NCI-H2171 (cell line): Measurements from ENCODE around the gene LIMS1.

ENCODE experiments used
- DNase-seq: peaks from one replicate; lab custom pipeline; 2025; lab: John Stamatoyannopoulos, UW

The LIMS1 gene

DNA sequence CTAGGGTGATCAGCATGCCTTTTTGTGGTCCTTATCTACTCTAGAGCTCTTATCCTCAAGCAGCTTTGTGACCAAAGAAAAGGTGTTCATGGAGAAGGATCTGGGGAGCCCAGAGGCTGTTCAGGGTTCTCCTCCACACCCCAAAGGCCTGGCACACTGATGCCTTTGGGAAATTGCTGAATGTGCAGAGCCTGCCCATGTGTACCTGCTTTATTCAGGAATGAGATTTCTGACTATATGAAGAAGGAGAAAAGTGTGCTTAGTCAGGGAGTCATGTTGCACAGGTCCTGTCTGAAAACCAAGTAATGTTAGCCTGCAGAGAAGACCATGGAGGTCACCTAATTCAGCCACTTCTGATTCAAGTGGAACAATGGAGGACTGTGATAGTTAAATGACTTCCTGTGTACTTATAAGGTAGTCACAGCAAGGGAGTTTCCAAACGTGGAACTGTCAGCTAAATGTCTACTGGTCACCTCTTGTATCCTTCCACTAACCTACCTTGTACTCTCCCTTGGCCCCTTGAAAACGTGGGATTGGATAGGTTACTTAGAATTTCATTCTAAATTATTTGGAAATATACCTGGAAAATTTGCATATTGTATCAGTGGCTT lies 81.3 kb downstream of the LIMS1 start:
- no peak for DNase-seq

DNA sequence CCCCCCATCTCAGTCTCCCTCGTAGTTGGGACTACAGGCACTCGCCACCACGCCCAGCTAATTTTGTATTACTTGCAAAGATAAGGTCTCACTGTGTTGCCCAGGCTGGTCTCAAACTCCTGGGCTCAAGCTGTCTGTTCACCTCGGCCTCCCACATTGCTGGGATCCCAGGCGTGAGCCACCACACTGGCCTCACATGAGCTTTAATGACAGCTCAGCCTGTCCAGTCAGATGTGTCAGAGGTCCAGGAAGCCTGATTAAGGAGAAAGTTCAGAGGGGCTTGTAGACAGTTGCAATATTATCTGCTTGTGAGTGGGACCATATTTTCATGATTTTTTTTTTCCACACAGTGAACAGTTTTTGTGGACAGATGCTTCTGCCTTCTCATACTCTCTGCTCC lies 82.0 kb downstream of the LIMS1 start:
- no peak for DNase-seq

DNA sequence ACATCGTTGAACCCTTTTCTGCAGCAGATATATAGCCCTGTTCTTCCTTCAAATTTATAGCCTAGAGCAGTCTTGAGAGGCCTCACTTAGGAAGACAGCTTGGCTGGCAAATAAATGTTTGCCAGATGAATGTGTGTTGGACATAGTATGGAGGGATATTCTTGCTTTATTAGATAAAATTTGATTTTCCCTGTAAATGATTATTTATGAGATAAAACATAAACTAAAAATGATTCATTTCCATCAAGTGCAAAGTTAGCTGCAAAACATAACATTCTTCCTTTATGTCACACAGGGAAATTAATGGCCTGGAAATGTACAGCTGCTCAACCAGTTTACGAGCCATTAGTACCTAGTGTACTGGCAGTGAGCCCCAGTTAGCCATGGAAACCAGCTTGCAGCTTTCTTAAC lies 82.5 kb downstream of the LIMS1 start:
- DNase-seq, result peak; percentile 43

DNA sequence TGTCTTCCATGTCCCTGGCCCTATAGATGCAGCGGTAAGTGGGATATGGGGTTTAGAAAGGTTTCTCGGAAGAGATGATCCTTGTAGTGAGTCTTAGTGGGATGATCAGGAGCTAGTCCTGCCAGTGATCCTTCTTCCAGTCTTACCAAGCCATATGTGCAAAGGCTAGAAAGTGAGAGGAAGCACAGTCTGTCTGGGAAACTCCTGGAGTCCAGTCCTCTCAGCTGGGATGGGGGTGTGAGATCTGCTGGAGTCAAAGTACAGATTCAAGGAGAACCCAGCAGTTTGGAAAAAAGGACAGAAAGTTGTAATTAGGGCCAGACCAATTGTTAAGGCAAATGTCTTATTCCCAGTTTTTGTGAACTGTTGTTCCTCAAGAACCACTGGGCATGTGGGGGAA lies 83.3 kb downstream of the LIMS1 start:
- DNase-seq, result peak; percentile 18

DNA sequence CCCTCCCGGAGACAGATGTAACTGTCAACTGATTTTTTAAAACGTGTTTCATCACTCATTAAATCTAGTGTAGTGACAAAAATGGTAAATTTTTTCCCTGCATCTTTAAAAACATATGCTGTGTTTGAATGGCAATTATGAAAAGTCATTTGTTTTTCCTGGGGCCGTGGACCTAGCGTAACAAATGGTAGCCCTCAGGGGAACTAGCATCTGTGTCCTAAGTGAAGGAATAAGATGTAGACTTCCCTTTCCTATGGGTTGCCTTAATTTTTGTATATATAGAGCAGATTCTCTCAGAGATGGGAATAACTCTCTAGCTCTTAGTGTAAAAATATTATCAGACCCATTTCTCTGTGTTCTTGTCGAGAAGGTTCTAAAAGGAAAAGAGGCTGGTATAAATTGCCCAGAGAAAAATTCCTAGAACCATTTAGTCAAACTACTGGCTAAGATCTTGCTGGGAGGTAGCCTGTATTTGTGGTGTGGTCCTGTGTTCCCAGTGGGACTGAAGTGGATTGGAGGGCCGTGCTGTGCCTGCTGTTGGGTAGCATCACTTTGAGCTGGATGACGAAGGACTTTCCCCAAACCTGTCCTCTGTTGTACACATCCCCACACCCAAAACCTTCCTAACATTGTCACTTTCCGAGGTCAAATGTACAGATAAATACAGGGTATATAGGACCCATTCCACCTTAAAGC lies 85.8 kb downstream of the LIMS1 start:
- peak; percentile 16 for DNase-seq

DNA sequence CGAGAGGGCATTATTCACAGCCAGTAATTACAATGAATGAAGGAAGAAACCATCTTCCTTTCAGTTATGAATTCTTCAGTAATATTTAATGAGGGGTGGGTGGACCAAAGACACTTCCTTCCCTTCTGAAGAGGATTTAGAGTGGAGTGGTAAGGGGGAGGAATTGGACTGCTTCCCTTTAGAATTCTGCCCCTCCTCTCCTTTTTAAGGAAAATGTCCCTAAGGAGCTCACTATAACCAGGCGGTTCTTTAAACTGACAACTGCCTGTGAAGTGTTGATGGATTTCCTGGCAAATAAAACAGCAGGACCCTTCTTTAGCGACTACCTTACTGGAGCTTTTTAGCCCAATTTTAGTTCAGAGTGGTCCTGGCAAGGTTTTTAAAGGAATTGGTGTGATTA lies 86.4 kb downstream of the LIMS1 start:
- DNase-seq, result no peak

DNA sequence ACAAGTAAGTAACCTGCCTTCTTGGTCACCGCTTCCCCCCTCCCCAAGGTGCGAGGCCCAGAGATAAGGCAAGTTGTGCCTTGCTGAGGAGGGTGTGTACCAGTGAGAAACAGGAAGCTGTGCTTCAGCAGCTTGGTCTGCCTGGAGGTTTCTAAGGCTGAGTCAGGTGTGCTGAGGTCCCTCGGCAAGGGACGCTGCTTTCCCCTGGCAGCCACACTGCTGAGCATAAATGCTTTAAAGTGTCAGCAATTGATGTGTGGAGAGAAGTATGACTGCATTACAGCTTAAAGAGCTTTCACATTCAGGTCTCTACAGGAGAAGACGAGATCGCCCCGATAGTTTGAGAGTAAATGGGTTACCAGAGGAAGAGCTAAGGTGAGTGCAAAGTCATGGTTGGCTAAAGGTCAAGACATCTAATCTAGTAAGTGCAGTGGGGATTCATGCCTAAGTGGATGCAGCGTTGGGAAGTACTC lies 86.9 kb downstream of the LIMS1 start:
- DNase-seq, result no peak

DNA sequence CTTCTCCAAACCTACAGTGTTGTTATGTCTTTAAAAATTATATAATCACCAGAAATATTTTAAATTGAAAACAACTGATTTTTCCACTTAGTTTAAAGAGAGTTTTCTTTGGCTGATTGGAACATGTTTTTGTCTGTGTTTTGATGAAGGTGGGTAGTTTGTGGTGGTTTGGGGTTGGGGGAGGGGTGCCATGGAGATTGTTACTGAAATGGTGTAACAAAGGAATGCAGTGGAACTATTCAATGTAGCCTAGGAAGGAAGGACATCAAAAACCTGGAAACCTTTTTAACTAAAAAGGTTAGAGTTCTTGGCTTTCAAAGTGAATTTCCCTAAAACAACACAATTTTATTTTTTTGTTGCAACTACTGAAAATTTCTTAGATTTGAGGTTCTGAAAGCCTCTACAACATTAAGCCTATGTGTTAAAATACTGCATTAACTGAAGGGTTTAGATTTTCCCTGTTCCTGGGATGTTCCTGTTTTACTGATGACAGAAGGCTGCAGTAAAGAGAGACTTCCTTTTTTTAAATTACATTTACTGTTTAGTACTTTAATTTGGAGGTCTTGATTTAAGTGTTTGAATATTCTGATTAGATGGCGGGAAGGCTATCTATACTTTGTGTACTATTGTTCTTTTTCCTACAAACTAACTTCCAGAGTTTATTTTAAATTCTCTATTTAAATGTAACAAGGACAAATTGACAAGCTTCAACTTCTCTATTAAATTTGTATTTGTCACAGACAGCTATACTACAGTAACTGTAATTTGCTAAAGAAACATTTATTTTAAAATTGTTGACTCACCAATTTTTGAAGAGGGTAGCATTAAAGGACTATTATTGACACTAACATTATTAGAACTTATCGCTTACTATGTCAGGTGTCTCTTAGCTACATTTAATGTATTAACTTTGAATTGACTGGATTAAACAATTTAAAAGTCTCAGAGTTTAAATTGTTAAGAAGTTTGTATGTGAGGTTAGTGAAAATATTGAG lies 87.7 kb downstream of the LIMS1 start:
- DNase-seq, result no peak

DNA sequence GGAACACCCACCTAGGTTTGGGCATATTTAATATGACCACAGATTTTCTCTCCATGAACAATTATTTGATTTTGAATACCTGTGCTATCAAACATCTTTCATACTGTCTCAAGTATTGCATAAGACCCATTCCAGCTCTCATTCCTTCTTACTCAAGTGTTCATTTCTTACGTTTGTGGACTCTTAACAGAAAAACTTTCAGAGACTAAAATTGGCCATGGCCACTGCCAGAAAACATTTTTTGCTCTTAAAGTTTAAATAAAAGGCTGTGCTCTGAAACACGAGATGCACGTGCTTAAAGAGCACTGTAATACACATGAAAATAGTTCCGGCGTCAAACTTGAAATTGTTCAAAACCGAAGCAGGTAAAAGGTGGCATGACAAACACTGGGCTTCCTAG lies 89.3 kb downstream of the LIMS1 start:
- DNase-seq, result no peak

DNA sequence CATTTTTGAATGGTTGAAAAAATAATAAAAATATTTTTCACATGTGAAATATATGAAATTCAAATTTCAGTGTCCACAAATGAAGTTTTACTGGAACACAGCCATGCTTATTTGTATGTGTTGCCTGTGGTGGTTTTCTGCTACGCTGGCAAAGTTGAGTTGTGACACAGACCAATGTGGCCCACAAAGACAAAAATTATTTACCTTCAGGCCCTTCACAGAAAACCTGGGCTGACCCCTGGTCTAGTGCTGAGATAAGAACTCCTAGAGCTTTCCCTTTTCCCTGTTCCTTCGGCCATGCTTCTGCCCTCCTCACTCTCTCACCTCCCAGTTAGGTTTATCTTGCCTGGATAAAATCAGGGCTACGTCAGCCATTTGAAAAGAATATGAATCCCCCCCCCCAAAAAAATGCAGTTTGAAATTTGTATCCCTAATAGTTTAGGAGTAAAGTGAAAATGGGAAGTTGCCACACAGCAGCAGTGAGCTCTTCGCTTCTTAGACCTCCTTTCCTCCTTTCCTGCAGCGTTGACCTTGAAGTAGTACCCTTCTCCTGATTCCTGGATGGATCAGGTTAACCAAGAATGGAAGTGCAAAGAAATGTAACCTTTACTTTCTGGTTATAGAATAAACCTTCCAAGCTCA lies 91.0 kb downstream of the LIMS1 start:
- no peak for DNase-seq

DNA sequence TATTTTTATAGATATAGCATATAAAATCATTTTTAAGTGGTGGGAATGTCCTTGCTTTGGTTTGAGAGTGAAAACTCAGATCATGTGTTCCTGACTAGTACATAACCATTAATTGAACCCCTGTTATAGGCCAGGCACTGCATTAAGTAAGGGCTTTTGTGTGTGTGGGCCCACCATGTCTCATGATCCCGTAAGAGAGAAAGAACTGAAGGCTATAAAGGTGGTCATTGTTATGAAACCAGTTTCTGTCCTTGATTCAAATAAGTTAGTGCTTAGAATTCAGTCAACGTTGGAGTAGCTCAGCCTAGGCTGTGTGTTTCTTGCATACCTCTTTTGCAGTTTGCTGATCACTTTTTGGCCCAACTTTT lies 91.5 kb downstream of the LIMS1 start:
- DNase-seq, result no peak

DNA sequence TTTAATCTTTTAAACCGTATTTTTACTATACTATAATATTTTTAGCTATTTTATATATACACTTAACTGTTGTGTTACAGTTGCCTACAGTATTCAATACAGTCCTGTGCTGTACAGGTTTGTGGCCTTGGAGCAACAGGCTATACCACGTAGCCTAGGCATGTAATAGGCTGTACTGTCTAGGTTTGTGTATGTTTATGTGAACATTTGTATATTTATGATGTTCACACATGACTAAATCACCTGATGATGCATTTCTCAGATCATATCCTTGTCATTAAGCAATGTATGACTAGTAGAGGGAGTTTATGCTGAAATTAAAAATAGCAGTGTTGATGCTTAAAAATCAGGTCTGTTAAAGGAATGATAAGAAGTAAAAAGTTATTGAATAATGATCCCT lies 92.7 kb downstream of the LIMS1 start:
- DNase-seq, result no peak

DNA sequence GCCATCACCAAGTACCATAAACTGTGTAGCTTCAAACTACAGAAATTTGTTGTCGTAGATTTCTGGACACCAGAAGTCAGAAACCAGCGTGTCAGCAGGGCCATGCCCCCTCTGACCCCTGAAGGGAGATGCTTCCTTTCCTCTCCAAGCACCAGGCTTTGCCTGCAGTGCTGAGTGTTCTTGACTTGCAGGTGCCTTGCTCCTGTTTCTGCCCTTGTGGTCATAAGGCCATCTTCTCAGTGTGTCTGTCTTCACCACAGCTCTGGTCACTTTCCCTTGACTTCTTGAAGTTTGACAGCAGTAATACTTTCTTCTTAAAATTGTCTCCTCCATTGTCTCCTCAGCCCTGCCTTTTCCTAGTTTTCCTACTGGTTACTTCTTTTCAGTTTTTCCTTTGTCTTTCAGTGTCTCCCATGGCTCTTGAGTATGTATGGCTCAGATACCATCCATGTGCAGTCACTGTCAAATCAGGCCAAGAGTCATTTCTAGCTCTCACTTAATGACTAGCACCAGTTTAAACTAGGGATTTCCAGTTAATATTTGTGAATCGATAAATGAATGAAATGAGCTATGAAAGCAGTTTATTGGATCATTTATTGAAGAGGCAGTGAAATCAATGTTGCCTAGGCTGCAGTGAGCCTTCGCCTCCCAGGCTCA lies 93.8 kb downstream of the LIMS1 start:
- no peak for DNase-seq

DNA sequence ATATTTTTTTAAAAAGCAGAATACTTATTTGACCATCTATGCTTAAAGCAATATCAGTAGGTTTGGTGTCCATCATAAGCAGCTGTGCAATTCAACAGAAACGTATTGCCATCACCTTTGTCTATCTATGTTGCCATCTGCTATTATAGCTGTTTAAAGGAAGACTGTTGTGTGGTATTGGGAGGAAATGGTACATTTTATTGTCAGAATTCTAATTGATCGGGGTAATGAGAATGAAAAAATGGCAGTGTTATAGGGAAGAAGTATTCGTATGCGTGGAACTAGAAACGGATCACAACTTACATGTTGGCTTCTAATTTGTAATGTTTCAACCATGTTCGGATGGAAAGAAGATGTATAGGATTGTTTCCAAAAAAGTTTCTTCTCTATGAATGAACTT lies 94.7 kb downstream of the LIMS1 start:
- no peak for DNase-seq

DNA sequence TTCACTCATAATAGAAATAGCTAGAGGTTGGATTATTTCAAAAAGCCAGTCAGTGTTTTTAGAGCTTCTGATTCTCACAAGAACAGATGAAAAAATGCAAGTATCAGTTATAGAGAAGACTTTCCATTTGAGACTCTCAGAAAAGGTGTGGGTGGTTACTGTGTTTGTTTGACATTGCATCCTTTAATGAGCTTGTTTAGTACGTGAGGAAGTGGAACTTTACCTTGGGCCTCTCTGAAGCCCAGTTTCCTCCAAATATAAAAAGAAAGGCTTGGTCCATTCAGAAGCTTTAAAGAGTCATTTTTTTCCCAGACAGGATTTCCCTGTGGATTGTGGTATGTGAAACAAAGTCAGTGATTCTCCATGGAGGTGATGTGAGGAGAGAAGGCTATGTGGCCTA lies 95.1 kb downstream of the LIMS1 start:
- DNase-seq, result no peak

DNA sequence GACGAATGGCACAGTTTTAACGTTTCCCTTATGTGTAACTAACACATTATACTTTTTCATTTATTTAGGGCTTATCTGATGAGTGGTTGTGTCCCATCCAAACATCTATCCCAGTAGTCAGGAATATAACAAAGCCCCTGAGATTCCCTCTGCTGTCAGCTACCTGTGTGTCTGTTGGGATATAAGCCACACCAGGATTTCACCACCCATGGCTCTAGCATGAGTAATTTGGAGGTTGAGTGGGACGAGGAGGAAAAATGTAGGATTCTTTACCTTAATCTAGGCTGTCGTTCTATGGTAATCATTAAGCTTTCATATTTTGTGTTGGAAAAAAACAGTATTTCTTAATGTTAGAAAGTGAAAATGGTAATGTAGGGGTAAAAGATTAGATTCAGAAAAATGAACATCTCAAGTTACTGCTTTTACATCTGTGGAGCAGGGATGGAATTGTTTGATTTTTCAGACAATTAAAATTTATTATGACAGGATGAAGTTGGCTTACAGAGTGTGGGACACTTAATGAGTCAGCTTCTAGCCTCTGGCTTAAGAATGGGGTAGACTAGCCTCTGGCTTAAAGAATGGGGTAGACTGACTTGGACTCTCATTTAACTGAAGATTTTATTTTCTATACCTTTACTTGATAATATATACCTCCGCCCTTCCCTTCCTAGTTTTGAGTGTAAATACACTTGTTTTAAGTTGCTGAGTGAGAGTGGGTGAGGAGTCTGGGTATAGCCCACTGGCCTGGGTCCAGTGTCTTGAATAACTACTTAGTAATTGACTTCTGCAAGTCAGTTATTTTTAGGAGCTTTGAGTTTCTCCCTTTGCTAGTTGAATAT lies 96.5 kb downstream of the LIMS1 start:
- no peak for DNase-seq

DNA sequence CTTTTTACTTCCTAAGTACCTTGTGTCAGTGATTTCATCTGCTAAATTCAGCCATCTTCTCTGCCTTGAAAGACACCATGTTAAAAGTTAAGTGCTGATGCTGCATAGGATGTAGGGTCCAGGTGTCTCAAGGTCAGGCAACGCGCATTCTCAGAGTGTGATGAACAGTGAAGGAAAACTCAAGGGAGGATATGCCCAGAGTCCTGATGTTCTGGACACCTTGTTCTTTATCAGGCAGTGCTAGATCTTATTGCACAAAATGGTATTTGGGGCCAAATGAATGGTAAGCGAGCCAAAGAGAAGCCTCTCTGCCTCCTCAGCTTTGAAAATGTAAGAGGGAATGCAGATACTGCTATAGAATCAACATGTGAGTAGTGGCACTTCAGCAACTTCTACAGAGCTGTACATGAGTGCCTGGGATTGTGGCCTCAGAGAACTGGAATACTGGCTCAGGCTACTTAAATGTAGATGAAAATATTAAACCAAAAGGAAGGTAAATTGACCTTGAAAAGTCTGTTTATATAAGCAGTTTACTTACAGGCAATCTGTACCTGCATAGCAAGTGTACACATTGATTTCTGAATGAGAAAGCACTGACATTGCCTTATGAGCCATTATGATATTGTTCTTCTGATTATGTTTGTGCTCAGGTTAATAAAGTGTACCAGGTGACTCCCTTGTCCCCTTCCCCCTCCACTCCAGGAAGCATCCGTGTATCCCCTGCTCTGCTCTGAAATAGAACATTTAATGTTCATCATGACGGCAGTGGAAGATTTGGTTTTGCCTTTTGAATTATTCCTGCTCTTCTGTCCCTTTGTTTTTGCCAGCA lies 98.3 kb downstream of the LIMS1 start:
- DNase-seq, result no peak

DNA sequence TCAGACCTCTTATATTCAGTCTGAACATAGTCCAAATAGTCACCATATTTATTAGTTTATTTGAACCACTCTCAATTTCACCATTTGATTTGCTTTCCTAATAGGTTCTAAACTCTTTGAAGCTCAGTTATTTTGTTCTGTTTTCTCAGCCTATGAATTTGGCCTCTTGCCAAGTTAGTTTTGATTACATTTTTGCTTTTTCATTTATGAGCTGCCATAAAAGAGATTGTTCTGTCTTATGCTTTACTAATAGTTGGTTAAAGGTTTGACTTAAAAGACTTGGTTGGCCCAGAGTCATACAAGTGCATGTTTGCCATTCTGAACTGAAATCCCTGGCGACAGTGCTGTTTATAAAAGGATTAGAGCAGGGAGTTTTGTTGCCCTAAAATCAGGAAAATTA lies 99.1 kb downstream of the LIMS1 start:
- DNase-seq, result no peak

DNA sequence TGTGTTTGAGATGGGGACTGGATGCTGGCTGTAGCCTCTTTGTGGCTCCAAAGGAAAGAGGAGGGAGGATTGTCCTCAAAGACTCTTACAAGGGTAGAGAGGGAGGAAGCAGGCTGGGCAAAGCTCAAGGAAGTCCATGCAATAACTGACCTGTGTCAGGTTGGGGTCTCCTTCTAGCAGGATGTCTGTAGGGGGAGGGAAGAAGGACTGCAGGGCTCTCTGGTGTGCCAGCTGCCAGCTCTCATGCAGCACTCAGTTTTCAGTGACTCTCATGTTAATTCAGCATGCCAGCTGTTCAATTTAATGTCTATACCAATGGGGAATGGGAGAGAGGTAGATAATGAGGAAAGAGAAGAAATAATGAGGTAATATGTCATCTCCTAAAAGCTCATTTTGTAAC lies 99.7 kb downstream of the LIMS1 start:
- peak; percentile 78 for DNase-seq

DNA sequence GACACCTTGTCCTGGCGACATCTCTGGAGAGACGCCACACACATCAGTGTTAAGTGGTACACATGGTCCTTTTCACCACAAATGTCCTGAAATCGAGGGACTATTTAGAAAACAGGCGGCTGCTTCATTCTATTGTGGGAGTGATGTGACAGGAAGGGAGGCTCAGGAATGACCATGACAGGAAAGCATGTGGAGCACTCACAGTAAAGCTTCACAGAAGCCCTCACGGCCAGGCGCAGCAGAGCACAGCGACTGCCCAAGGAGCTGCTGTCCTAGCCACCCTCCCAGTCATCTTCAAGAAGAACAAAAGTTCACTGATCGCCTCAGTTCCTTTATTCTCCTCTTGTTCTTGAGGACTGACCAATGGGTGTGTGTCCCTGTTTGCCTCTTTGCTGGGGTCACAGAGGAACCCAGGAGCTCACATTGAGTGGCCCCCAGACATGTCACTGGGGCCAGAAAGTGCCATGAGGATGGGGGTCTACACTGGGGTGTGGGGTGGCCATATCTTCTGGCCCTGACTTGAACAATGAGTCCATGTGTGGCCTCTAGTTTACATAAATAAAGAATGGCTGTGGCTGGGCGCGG lies 100.4 kb downstream of the LIMS1 start:
- no peak for DNase-seq
